Brain microvascular endothelial cell (primary cell): ENCODE results near the gene UQCRH.

Experiments used
- DNase-seq: peaks from one replicate; pipeline ENCODE4 v3.0.0-alpha.2; 2020
- H3K27ac ChIP-seq: fragments of 250-450 bp; sonication (Bioruptor Pico); 2 replicates; pipeline ENCODE4 v1.5.1; 2020; ENCODE audit warnings: mild to moderate bottlenecking, moderate library complexity
- H3K27me3 ChIP-seq: fragments of 250-450 bp; sonication (Bioruptor Pico); replicated peaks from 2 replicates; pipeline ENCODE4 v1.5.1; 2020; ENCODE audit warnings: mild to moderate bottlenecking
- H3K36me3 ChIP-seq: fragments of 250-450 bp; sonication (Bioruptor Pico); replicated peaks from 2 replicates; pipeline ENCODE4 v1.5.1; 2020; ENCODE audit warnings: mild to moderate bottlenecking
- H3K4me3 ChIP-seq: 2 replicates; pipeline ENCODE4 v1.5.1; 2011; ENCODE audit warnings: low read depth, mild to moderate bottlenecking, control low read depth, low read length, moderate library complexity
- CTCF ChIP-seq: IDR thresholded peaks from 2 replicates; pipeline ENCODE4 v1.5.1; 2011; ENCODE audit warnings: low read depth, mild to moderate bottlenecking, moderate library complexity, low read length, control low read depth, inconsistent platforms; ENCODE audit errors: missing control alignments
- in situ Hi-C: cut with HindIII; loops from 2 replicates; pipeline ENCODE4 v1.10.0; 2017; ENCODE audit warnings: low sequenced_read_pairs, low pct_ligation_motif_present

UQCRH gene

GRCh38 chr1:46268578-46268977 is 34.9 kb upstream of the UQCRH start:
- DNase-seq: no peak
- no peak for TF ChIP-seq CTCF
- no peaks in the 10 kb centered on the region for H3K36me3 ChIP-seq

GRCh38 chr1:46274225-46275029 is 29.1 kb upstream of the UQCRH start:
- Histone ChIP-seq H3K4me3 (no peak overlapping the region), H3K36me3 (peaks cover 7% of the 10 kb centered on the region), H3K27ac (no peak overlapping the region), H3K27me3 (no peaks in the 10 kb centered on the region)
- in situ Hi-C loops: no loop called here
- no peak for DNase-seq
- no peak for TF ChIP-seq CTCF

More at GRCh38 chr1:46268578-46268977, 34.9 kb upstream of the UQCRH start:
- H3K27me3 ChIP-seq: no peaks in the 10 kb centered on the region
- H3K27ac ChIP-seq: no peak overlapping the region
- in situ Hi-C loops: no loop called here
- no peak overlapping the region for H3K4me3 ChIP-seq

GRCh38 chr1:46275030-46275337 is 28.5 kb upstream of the UQCRH start:
- H3K36me3 ChIP-seq: peaks cover 9% of the 10 kb centered on the region
- in situ Hi-C loops: no loop called here
- no peak overlapping the region for H3K4me3 ChIP-seq
- no peak for TF ChIP-seq CTCF
- H3K27ac ChIP-seq: no peak overlapping the region
- DNase-seq: no peak
- no peaks in the 10 kb centered on the region for H3K27me3 ChIP-seq

- H3K27ac ChIP-seq: no peak overlapping the region
- in situ Hi-C loops: no loop called here
- no peak for DNase-seq
- H3K36me3 ChIP-seq: peaks cover 28% of the 10 kb centered on the region
- no peak for TF ChIP-seq CTCF
- H3K27me3 ChIP-seq: no peaks in the 10 kb centered on the region
- H3K4me3 ChIP-seq: no peak overlapping the region
These were observed 25.7 kb upstream of the UQCRH start for GRCh38 chr1:46277658-46278373.

GRCh38 chr1:46278807-46279206 is 24.7 kb upstream of the UQCRH start:
- Histone ChIP-seq H3K4me3 (no peak overlapping the region), H3K27ac (no peak overlapping the region), H3K36me3 (peaks cover 34% of the 10 kb centered on the region), H3K27me3 (no peaks in the 10 kb centered on the region)
- DNase-seq: no peak
- in situ Hi-C loops: no loop called here
- TF ChIP-seq CTCF: no peak
